HUES48 (cell line): ENCODE measurements around the gene LCTL.

Source experiments
- H3K27ac ChIP-seq: one replicate; pipeline ENCODE4 v1.7.0; 2013; ENCODE audit warnings: low read depth, low read length, inconsistent platforms
- H3K27me3 ChIP-seq: 2 replicates; pipeline ENCODE4 v1.6.1; 2013; ENCODE audit warnings: mild to moderate bottlenecking, low read length; ENCODE audit not compliant: control insufficient read depth, insufficient read depth
- H3K36me3 ChIP-seq: 2 replicates; pipeline ENCODE4 v1.6.1; 2013; ENCODE audit warnings: low read length; ENCODE audit not compliant: control insufficient read depth, insufficient read depth
- H3K4me1 ChIP-seq: 2 replicates; pipeline ENCODE4 v1.6.1; 2013; ENCODE audit warnings: mild to moderate bottlenecking, low read length; ENCODE audit not compliant: control insufficient read depth, insufficient read depth
- H3K4me3 ChIP-seq: 2 replicates; pipeline ENCODE4 v1.5.1; 2013; ENCODE audit warnings: mild to moderate bottlenecking, low read depth, low read length
- H3K9ac ChIP-seq: 2 replicates; pipeline ENCODE4 v1.6.1; 2013; ENCODE audit warnings: mild to moderate bottlenecking, low read depth, low read length, moderate library complexity
- H3K9me3 ChIP-seq: 2 replicates; pipeline ENCODE4 v1.6.1; 2013; ENCODE audit warnings: low read length; ENCODE audit not compliant: control insufficient read depth, insufficient read depth

Gene LCTL

DNA sequence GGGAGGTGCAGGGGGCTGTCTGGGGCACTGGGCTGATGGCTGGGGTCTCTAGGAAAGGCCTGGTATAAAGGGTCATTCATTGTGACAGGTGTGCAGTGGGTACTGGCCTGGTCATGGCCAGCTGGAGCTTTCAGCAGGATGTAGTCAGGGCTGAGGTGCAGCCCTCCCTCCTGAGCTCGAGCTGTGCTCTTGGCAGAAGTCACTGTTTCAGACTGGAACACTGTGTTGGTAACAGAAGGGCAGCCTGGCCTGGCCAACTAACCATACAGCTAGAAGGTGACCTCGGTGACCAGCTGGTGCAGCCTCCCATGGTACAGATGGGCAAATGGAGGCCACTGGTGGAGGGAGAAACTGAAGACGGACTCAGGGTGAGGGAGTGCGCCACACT lies 34.4 kb upstream of the LCTL start:
- H3K27me3 ChIP-seq = no peaks in the 10 kb centered on the region

DNA sequence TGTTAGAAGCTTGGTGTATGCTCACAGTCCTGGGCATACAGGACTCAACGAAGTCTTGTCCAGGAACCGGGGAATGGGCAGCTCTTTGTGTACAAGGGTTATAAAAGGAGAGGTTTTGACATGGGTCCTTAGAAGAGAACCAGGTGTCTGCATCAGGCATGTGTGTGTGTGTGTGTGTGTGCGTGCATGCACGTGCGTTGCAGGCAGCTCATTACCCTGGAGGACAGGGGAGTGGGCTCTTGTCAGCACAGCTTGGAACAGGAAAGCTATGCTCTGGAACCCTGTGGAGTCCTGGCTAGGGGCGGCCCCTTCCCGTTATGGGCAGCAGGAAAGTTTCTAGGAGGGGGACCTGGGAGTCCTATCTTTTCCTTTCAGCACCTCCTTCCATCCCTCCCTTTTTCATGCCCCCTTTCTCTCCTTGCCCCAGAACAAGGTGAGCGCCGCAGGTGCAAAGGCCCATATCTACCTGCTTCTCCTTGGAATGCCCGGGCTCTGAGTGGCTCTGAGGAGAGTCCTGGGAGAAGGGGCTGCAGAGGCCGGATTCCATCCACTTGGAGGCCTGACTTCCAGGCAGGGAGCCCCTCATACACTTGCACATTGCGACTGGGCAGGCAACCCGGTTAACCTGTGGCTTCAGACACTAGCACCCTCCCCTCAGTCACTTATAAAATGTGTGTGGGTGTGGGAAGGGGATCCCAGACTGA lies 33.9 kb upstream of the LCTL start:
- H3K9me3 ChIP-seq = no peaks in the 10 kb centered on the region
- H3K27ac ChIP-seq = no peak overlapping the region
- no peak overlapping the region for H3K4me3 ChIP-seq
- H3K4me1 ChIP-seq = no peaks in the 10 kb centered on the region
- no peaks in the 10 kb centered on the region for H3K27me3 ChIP-seq
- H3K9ac ChIP-seq = no peak overlapping the region
- no peaks in the 10 kb centered on the region for H3K36me3 ChIP-seq

More for the DNA sequence above, 34.4 kb upstream of the LCTL start:
- no peak overlapping the region for H3K9ac ChIP-seq
- no peaks in the 10 kb centered on the region for H3K36me3 ChIP-seq
- H3K9me3 ChIP-seq = no peaks in the 10 kb centered on the region
- H3K27ac ChIP-seq = no peak overlapping the region
- H3K4me3 ChIP-seq = no peak overlapping the region
- H3K4me1 ChIP-seq = no peaks in the 10 kb centered on the region

DNA sequence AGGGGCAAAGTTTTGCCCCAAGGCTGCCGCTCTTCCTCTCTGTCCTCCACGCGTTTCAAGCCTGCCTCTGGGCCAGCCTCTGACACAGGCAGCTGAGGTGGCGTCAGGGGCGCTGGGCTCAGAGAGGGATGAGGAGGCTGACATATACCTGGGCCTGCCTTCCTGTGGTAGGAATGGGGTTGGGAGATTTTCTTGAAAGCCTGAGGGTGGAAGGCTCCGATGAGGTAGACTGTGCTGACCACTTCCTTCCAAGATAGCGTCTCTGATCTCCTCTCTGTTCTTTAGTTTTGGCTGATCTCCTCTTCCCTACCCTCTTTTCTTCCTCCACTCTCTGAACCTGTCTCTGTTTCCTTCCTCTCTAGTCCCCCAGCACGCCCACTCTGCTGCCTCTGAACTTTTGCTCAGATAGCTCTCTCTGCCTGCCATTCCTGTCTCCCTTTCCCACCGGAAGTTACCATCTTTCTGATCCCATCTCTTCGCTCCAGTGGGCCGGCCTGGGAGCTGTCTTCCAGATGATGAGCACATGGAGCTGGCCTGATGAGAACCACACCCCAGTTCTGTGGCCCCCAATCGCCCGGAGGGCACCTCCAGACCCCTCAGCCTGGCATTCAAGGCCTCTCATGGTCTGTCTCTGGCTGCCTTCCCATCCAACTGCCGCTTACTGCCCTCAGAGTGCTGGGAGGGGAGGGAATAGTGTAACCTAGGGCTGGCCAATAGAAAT lies 32.5 kb upstream of the LCTL start:
- H3K9me3 ChIP-seq = no peaks in the 10 kb centered on the region
- H3K4me3 ChIP-seq = no peak overlapping the region
- H3K27me3 ChIP-seq = no peaks in the 10 kb centered on the region
- H3K9ac ChIP-seq = no peak overlapping the region
- H3K4me1 ChIP-seq = no peaks in the 10 kb centered on the region
- H3K27ac ChIP-seq = no peak overlapping the region
- no peaks in the 10 kb centered on the region for H3K36me3 ChIP-seq

DNA sequence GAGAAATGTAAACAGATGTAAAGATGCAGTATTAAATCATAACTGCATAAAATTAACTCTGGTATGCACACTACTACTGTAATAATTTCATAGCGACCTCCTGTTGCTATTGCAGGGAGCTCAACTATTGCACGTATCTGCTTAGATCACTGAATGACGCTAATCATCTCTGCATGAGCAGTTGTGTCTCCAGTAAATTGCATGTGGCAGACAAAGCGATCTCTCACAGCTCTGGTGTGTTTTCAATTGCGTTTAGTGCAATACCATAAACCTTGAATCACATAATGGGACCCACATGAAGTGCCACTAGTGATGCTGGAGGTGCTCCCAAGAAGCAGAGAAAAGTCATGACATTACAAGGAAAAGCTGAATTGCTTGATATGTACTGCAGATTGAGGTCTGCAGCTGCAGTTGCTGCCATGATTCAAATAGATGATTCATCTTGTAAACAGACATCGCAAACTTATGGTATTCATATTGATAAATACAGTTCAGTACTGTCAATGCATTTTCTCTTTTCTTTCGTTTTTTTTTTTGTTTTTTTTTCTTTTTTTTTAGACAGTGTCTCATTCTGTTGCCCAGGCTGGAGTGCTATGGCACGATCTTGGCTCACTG lies 30.2 kb upstream of the LCTL start:
- H3K27me3 ChIP-seq = no peaks in the 10 kb centered on the region
- no peak overlapping the region for H3K27ac ChIP-seq
- H3K36me3 ChIP-seq = no peaks in the 10 kb centered on the region
- H3K9me3 ChIP-seq = no peaks in the 10 kb centered on the region
- H3K9ac ChIP-seq = no peak overlapping the region
- H3K4me1 ChIP-seq = no peaks in the 10 kb centered on the region
- H3K4me3 ChIP-seq = no peak overlapping the region

DNA sequence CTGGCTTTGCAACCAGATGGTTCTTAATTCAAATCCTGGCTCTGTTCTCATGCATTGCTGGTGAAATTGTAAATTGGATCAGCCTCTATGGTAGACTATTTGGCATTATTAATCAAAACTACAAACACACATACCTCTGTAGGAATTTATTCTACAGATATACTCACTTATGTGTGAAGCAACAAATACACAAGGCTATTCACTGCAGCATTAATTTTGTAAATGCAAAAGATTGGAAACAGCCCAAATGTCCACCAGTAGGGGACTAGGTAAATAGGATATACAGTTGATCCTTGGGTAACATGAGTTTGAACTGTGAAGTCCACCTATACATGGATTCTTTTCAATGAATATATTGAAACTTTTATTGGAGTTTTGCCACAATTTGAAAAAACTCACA lies 29.5 kb upstream of the LCTL start:
- Histone ChIP-seq H3K27me3 (no peaks in the 10 kb centered on the region), H3K9me3 (no peaks in the 10 kb centered on the region), H3K36me3 (no peaks in the 10 kb centered on the region), H3K4me3 (no peak overlapping the region), H3K27ac (no peak overlapping the region), H3K4me1 (no peaks in the 10 kb centered on the region), H3K9ac (no peak overlapping the region)

DNA sequence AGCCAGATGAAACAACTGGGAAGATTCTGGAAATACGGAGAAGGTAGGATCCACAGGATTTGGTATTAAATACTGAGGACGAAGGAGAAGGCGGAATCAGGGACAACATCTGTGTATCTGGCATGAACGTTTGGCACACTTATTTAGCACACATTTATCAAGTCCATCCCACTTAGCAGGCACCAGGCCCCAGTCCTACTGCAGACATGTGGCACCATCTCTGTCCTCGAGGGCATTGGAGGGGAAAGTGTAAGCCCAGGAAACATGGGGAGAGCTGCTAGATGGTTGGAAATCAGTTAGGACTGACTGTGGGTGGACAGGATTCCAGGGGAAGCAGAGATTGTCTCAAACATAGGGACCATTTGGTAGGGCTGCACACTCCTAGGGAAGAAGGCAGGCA lies 29.0 kb upstream of the LCTL start:
- no peak overlapping the region for H3K9ac ChIP-seq
- no peak overlapping the region for H3K4me3 ChIP-seq
- H3K36me3 ChIP-seq = no peaks in the 10 kb centered on the region
- H3K27ac ChIP-seq = no peak overlapping the region
- H3K27me3 ChIP-seq = no peaks in the 10 kb centered on the region
- H3K9me3 ChIP-seq = no peaks in the 10 kb centered on the region
- H3K4me1 ChIP-seq = no peaks in the 10 kb centered on the region

DNA sequence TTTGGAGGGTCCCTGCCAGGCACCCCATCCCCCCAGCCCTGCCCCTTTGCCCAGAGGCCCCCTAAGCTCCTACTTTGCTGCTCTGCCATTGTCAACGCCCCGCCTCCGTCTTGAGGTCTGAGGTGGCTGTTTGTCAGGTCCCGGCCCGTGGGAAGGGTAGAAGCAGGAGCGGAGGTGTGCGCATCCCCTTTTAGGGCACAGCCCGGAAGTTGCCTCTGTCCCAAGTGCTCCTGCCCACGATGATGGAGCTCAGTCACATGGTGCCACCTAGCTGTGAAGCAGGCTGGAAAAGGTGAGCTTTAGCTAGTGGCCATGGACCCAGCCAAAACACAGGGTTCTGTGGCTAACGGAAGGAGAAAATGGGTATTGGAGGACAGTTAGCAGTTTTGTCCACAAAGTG lies 28.5 kb upstream of the LCTL start:
- Histone ChIP-seq H3K4me1 (no peaks in the 10 kb centered on the region), H3K27ac (no peak overlapping the region), H3K9me3 (no peaks in the 10 kb centered on the region), H3K4me3 (no peak overlapping the region), H3K36me3 (no peaks in the 10 kb centered on the region), H3K9ac (no peak overlapping the region), H3K27me3 (no peaks in the 10 kb centered on the region)

DNA sequence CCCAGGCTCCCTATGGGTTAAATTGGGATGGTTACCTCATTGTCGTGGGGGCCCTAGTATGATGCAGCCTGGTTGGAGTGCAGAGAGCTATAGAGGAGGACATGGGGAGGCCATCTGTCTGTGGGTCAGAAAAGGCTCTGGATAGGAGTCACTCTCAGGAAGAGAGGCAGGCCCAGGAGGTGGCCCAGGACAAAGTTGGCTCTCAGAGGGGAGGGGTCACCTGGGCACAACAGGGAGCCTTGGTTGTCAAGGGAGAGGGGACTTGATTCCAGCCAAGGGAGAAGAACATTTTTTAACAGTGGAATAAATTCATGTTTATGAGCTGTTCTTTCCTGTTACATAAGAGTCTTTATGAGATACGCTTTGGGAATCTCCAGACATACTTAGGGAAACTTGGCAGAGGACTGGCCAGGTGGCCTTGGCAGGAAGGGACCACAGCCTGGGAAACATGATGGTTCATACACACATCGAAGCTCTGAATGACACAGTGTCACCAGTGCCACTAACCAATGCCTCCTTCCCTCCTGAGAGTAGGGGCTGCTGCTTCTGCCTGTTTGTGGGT lies 27.5 kb upstream of the LCTL start:
- H3K4me3 ChIP-seq = no peak overlapping the region
- H3K9ac ChIP-seq = no peak overlapping the region
- H3K4me1 ChIP-seq = peaks cover 4% of the 10 kb centered on the region; the same call in 1 of the 2 replicates
- no peak overlapping the region for H3K27ac ChIP-seq
- no peaks in the 10 kb centered on the region for H3K27me3 ChIP-seq
- no peaks in the 10 kb centered on the region for H3K9me3 ChIP-seq
- no peaks in the 10 kb centered on the region for H3K36me3 ChIP-seq

DNA sequence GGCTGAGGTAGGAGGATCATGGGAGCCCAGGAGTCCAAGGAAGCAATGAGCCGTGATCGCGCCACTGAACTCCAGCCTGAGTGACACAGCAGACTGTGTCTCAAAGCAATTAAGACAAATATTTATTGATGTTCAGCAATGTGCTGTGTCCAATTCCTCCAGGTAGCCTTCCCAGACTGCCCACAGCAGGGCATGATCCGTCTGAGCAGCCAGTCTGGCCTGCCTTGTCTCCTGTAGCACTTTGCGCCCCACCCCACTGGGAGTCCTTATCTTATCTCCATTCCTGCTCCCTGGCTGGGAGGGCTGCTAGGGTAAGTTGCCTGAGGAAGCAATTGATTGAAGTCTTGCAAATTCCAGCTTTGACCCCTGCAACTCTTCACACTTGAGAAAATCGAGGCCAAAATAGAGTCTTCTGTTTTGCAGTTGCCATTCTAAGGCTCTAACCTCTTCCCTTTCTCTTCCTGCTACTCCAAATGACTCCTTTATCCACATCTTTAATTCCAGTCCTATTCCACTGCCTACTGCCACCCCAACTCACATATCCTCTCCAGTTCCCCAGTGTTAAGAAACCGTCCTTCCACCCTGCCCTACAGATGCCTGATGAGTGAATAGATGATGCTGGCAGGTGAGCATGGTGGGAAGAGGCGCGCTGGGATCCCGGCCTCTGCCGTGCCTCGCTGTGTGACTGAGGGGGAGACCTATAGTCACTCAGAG lies 26.9 kb upstream of the LCTL start:
- Histone ChIP-seq H3K27me3 (no peaks in the 10 kb centered on the region), H3K36me3 (no peaks in the 10 kb centered on the region), H3K9ac (no peak overlapping the region), H3K27ac (no peak overlapping the region), H3K9me3 (no peaks in the 10 kb centered on the region), H3K4me3 (no peak overlapping the region), H3K4me1 (peaks cover 4% of the 10 kb centered on the region; the same call in 1 of the 2 replicates)

DNA sequence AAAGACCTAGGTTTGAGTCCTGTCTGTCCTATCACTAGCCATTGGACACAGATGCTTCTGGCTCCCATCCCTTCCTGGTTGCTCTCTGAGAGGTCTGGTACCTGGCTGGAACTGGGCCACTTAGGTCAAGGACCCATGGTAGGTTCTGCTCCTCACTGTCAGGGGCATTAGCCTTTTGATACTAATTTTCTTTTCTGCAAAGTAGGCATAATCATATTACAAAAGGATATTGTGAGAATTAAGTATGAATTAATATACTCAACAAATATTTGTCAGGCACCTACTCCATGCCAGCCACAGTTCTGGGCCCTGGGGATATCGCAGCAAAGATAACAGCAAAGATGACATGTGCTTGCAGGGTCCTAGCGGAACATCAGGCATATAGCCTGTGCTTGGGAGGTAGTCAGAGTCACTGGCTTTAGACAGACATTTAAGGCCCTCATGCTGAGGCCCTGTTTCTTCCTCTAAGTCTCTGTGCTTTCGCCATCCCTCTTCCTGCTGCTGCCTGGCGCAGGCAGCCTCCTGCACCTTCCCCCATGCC lies 25.6 kb upstream of the LCTL start:
- no peak overlapping the region for H3K4me3 ChIP-seq
- no peak overlapping the region for H3K27ac ChIP-seq
- H3K36me3 ChIP-seq = no peaks in the 10 kb centered on the region
- no peaks in the 10 kb centered on the region for H3K9me3 ChIP-seq
- H3K4me1 ChIP-seq = peaks cover 4% of the 10 kb centered on the region; the same call in 1 of the 2 replicates
- H3K27me3 ChIP-seq = no peaks in the 10 kb centered on the region
- H3K9ac ChIP-seq = no peak overlapping the region
